Astrocyte (in vitro differentiated cells and primary cell): ENCODE data around the gene PDHA1.

Source experiments
- CTCF ChIP-seq: IDR thresholded peaks from 2 replicates; pipeline ENCODE4 v1.5.1; 2011; ENCODE audit warnings: low read depth, mild to moderate bottlenecking, inconsistent platforms, low read length, moderate library complexity; ENCODE audit not compliant: insufficient read depth
- EZH2 ChIP-seq: IDR thresholded peaks from 2 replicates; pipeline ENCODE4 v1.6.1; 2012; ENCODE audit warnings: mild to moderate bottlenecking, low read length, inconsistent platforms; ENCODE audit not compliant: insufficient read depth

- TF ChIP-seq CTCF (no peak), EZH2 (no peak)
Observed at GRCh38 chrX:19372547-19373331, 29.0 kb downstream of the PDHA1 start.
